ENCODE data around the gene FABP1.

The FABP1 gene

GRCh38 chr2:88125344-88125923 lies 2.4 kb downstream of the FABP1 start:
- H3K27me3 ChIP-seq (ENCODE audit: insufficient read depth, low read length): no peaks in the 10 kb centered on the region
- no peaks in the 10 kb centered on the region for H3K4me1 ChIP-seq (ENCODE audit: insufficient read depth, low read length)

GRCh38 chr2:88123975-88124917 lies 3.6 kb downstream of the FABP1 start:
- Histone ChIP-seq H3K9me3 (ENCODE audit: insufficient read depth, low read depth, low read length) (no peaks in the 10 kb centered on the region), H3K27ac (ENCODE audit: low read depth, low read length) (no peak overlapping the region), H3K36me3 (ENCODE audit: insufficient read depth, low read length) (no peaks in the 10 kb centered on the region), H3K4me1 (ENCODE audit: insufficient read depth, low read length) (no peaks in the 10 kb centered on the region), H3K9ac (ENCODE audit: low read depth, low read length) (no peak overlapping the region), H3K27me3 (ENCODE audit: insufficient read depth, low read length) (no peaks in the 10 kb centered on the region), H3K4me3 (ENCODE audit: low read length) (no peak overlapping the region)
- whole genome bisulfite sequencing: 94% methylated on average over 8 of the region's 9 CpGs

More at GRCh38 chr2:88125344-88125923, 2.4 kb downstream of the FABP1 start:
- H3K9me3 ChIP-seq (ENCODE audit: insufficient read depth, low read depth, low read length): no peaks in the 10 kb centered on the region
- H3K36me3 ChIP-seq (ENCODE audit: insufficient read depth, low read length): no peaks in the 10 kb centered on the region
- H3K4me3 ChIP-seq (ENCODE audit: low read length): no peak overlapping the region
- no peak overlapping the region for H3K9ac ChIP-seq (ENCODE audit: low read depth, low read length)
- WGBS: 86% methylated on average over 2 of the region's 3 CpGs
- H3K27ac ChIP-seq (ENCODE audit: low read depth, low read length): no peak overlapping the region

- H3K4me3 ChIP-seq (ENCODE audit: low read length): no peak overlapping the region
- H3K27ac ChIP-seq (ENCODE audit: low read depth, low read length): no peak overlapping the region
- H3K27me3 ChIP-seq (ENCODE audit: insufficient read depth, low read length): no peaks in the 10 kb centered on the region
- H3K36me3 ChIP-seq (ENCODE audit: insufficient read depth, low read length): no peaks in the 10 kb centered on the region
- 71% methylated on average over 5 of the region's 5 CpGs for WGBS
- no peak overlapping the region for H3K9ac ChIP-seq (ENCODE audit: low read depth, low read length)
- H3K4me1 ChIP-seq (ENCODE audit: insufficient read depth, low read length): no peaks in the 10 kb centered on the region
- H3K9me3 ChIP-seq (ENCODE audit: insufficient read depth, low read depth, low read length): no peaks in the 10 kb centered on the region
Observed at GRCh38 chr2:88123164-88123974, 4.5 kb downstream of the FABP1 start.

GRCh38 chr2:88122141-88122884 lies 5.5 kb downstream of the FABP1 start:
- no peaks in the 10 kb centered on the region for H3K27me3 ChIP-seq (ENCODE audit: insufficient read depth, low read length)
- no peaks in the 10 kb centered on the region for H3K4me1 ChIP-seq (ENCODE audit: insufficient read depth, low read length)
- WGBS: 89% methylated on average over 8 of the region's 8 CpGs
- no peak overlapping the region for H3K9ac ChIP-seq (ENCODE audit: low read depth, low read length)
- H3K27ac ChIP-seq (ENCODE audit: low read depth, low read length): no peak overlapping the region
- H3K4me3 ChIP-seq (ENCODE audit: low read length): no peak overlapping the region
- no peaks in the 10 kb centered on the region for H3K36me3 ChIP-seq (ENCODE audit: insufficient read depth, low read length)
- H3K9me3 ChIP-seq (ENCODE audit: insufficient read depth, low read depth, low read length): no peaks in the 10 kb centered on the region

- 90% methylated on average over 4 of the region's 4 CpGs for WGBS
- no peak overlapping the region for H3K27ac ChIP-seq (ENCODE audit: low read depth, low read length)
- H3K4me3 ChIP-seq (ENCODE audit: low read length): no peak overlapping the region
- H3K27me3 ChIP-seq (ENCODE audit: insufficient read depth, low read length): no peaks in the 10 kb centered on the region
- no peaks in the 10 kb centered on the region for H3K9me3 ChIP-seq (ENCODE audit: insufficient read depth, low read depth, low read length)
- no peaks in the 10 kb centered on the region for H3K36me3 ChIP-seq (ENCODE audit: insufficient read depth, low read length)
- H3K4me1 ChIP-seq (ENCODE audit: insufficient read depth, low read length): no peaks in the 10 kb centered on the region
- no peak overlapping the region for H3K9ac ChIP-seq (ENCODE audit: low read depth, low read length)
Observed at GRCh38 chr2:88121678-88122077, 6.2 kb downstream of the FABP1 start.

- Histone ChIP-seq H3K4me3 (ENCODE audit: low read length) (no peak overlapping the region), H3K4me1 (ENCODE audit: insufficient read depth, low read length) (0 out of 2 replicates have a peak, but pooled peaks cover 3% of the 10 kb centered on the region), H3K36me3 (ENCODE audit: insufficient read depth, low read length) (no peaks in the 10 kb centered on the region), H3K27me3 (ENCODE audit: insufficient read depth, low read length) (no peaks in the 10 kb centered on the region), H3K9ac (ENCODE audit: low read depth, low read length) (no peak overlapping the region), H3K27ac (ENCODE audit: low read depth, low read length) (no peak overlapping the region), H3K9me3 (ENCODE audit: insufficient read depth, low read depth, low read length) (no peaks in the 10 kb centered on the region)
- 87% methylated on average over 4 of the region's 4 CpGs for WGBS
Observed at GRCh38 chr2:88117973-88118372, 9.9 kb downstream of the FABP1 start.

- no peaks in the 10 kb centered on the region for H3K27me3 ChIP-seq (ENCODE audit: insufficient read depth, low read length)
- WGBS: 90% methylated on average over 18 of the region's 18 CpGs
Observed at GRCh38 chr2:88116669-88117432, 11.0 kb downstream of the FABP1 start.

GRCh38 chr2:88115825-88116518 lies 11.9 kb downstream of the FABP1 start:
- no peak overlapping the region for H3K27ac ChIP-seq (ENCODE audit: low read depth, low read length)
- no peaks in the 10 kb centered on the region for H3K27me3 ChIP-seq (ENCODE audit: insufficient read depth, low read length)
- WGBS: 95% methylated on average over 9 of the region's 10 CpGs
- no peak overlapping the region for H3K9ac ChIP-seq (ENCODE audit: low read depth, low read length)
- no peaks in the 10 kb centered on the region for H3K36me3 ChIP-seq (ENCODE audit: insufficient read depth, low read length)
- H3K4me3 ChIP-seq (ENCODE audit: low read length): no peak overlapping the region
- H3K9me3 ChIP-seq (ENCODE audit: insufficient read depth, low read depth, low read length): no peaks in the 10 kb centered on the region
- 0 out of 2 replicates have a peak, but pooled peaks cover 3% of the 10 kb centered on the region for H3K4me1 ChIP-seq (ENCODE audit: insufficient read depth, low read length)

More at GRCh38 chr2:88116669-88117432, 11.0 kb downstream of the FABP1 start:
- Histone ChIP-seq H3K4me1 (ENCODE audit: insufficient read depth, low read length) (0 out of 2 replicates have a peak, but pooled peaks cover 3% of the 10 kb centered on the region), H3K27ac (ENCODE audit: low read depth, low read length) (no peak overlapping the region), H3K9me3 (ENCODE audit: insufficient read depth, low read depth, low read length) (no peaks in the 10 kb centered on the region), H3K4me3 (ENCODE audit: low read length) (no peak overlapping the region), H3K9ac (ENCODE audit: low read depth, low read length) (no peak overlapping the region), H3K36me3 (ENCODE audit: insufficient read depth, low read length) (no peaks in the 10 kb centered on the region)

- WGBS: 86% methylated on average over 5 of the region's 5 CpGs
- Histone ChIP-seq H3K27ac (ENCODE audit: low read depth, low read length) (no peak overlapping the region), H3K9ac (ENCODE audit: low read depth, low read length) (no peak overlapping the region), H3K27me3 (ENCODE audit: insufficient read depth, low read length) (no peaks in the 10 kb centered on the region), H3K4me3 (ENCODE audit: low read length) (no peak overlapping the region), H3K9me3 (ENCODE audit: insufficient read depth, low read depth, low read length) (no peaks in the 10 kb centered on the region), H3K4me1 (ENCODE audit: insufficient read depth, low read length) (0 out of 2 replicates have a peak, but pooled peaks cover 3% of the 10 kb centered on the region), H3K36me3 (ENCODE audit: insufficient read depth, low read length) (no peaks in the 10 kb centered on the region)
Observed at GRCh38 chr2:88114889-88115288, 13.0 kb downstream of the FABP1 start.

Measured in HUES64 (cell line).